Measurements from ENCODE around the gene PHLPP1. TPM values are rescaled to one million over a fixed set of nuclear protein-coding genes. Genes with fewer than 3 reads are reported as not detected.

PHLPP1 gene
- total RNA-seq, 1 experiment from 2014 or later: 39.9 TPM

- Histone ChIP-seq H2BK20ac (ENCODE audit: low read depth, low read length, poor library complexity, severe bottlenecking) (no peak overlapping the region), H4K91ac (ENCODE audit: insufficient read length, low read depth, low read length) (no peak overlapping the region), H4K20me1 (ENCODE audit: control insufficient read depth, insufficient read depth, insufficient read length) (no peaks in the 10 kb centered on the region), H2BK5ac (ENCODE audit: insufficient read length, low read length) (no peak overlapping the region), H3T11ph (ENCODE audit: low read length) (no peak overlapping the region), H2AK5ac (ENCODE audit: insufficient read length, low read length) (no peak overlapping the region), H3K56ac (ENCODE audit: insufficient read length, low read depth, low read length) (no peak overlapping the region), H2BK15ac (ENCODE audit: low read depth, low read length) (no peak overlapping the region), H4K8ac (replicated peaks; ENCODE audit: insufficient read length, low read depth, low read length) (no peak overlapping the region), H3K9me3 (ENCODE audit: control insufficient read depth, low read depth, low read length) (no peaks in the 10 kb centered on the region), H3K4me1 (ENCODE audit: insufficient read depth, low read length) (no peaks in the 10 kb centered on the region), H3K79me2 (ENCODE audit: insufficient read depth, low read length) (no peaks in the 10 kb centered on the region), H4K5ac (ENCODE audit: insufficient read length, low read depth, low read length) (no peak overlapping the region), H3K9ac (ENCODE audit: extremely low read depth, insufficient read length, low read length) (no peak overlapping the region), H3K23me2 (ENCODE audit: insufficient read length, low read depth, low read length, poor library complexity, severe bottlenecking) (no peaks in the 10 kb centered on the region), H3K4me2 (ENCODE audit: insufficient read depth, insufficient read length, low read length) (no peak overlapping the region), H3K27me3 (ENCODE audit: insufficient read depth, low read length) (no peaks in the 10 kb centered on the region), H3K18ac (ENCODE audit: insufficient read length, low read depth, low read length) (no peak overlapping the region), H2BK12ac (ENCODE audit: insufficient read length, low read depth, low read length) (no peak overlapping the region), H2AFZ (ENCODE audit: low read length) (no peak overlapping the region), H3K27ac (ENCODE audit: insufficient read length, low read depth, low read length) (no peak overlapping the region), H3K23ac (ENCODE audit: insufficient read length, low read depth, low read length) (no peak overlapping the region), H3K79me1 (ENCODE audit: insufficient read depth, low read depth, low read length, poor library complexity, severe bottlenecking) (no peaks in the 10 kb centered on the region), H3K14ac (ENCODE audit: insufficient read depth, low read length) (no peak overlapping the region), H2BK120ac (ENCODE audit: low read depth, low read length, poor library complexity, severe bottlenecking) (no peak overlapping the region), H3K4ac (ENCODE audit: low read depth, low read length) (no peak overlapping the region)
- TF ChIP-seq CTCF (conservative IDR thresholded peaks at IDR 0.05): peak; percentile 42
- peaks cover 4 to 5% of the 10 kb centered on the region in 2 experiments; a peak in 4 of 5 replicates for H3K9me3 Mint-ChIP-seq
- peaks cover 0 to 8% (median 2%) of the 10 kb centered on the region in 3 experiments; a peak in 3 of 7 replicates for H3K36me3 Mint-ChIP-seq (ENCODE audit: insufficient read depth in 1 of 3, low read depth in 3 of 3)
- H3K27ac Mint-ChIP-seq: no peak overlapping the region; a peak in 1 of 7 replicates
- no peak for DNase-seq
- no peak overlapping the region for H3K4me3 Mint-ChIP-seq
- peaks cover 0 to 4% of the 10 kb centered on the region in 2 experiments; a peak in 2 of 4 replicates for H3K4me1 Mint-ChIP-seq
- peaks cover 3% of the 10 kb centered on the region for H3K27me3 Mint-ChIP-seq (ENCODE audit: low read depth)
- WGBS (ENCODE audit: extremely low coverage, insufficient read length, low lambda C conversion rate): no CpG with 5 or more reads among the region's 18 CpGs
These were observed 276.6 kb downstream of the PHLPP1 start for GRCh38 chr18:62991959-62992358.

Data from H9 (cell line).